ENCODE measurements around the gene STYX. TPM values are rescaled to one million over a fixed set of nuclear protein-coding genes. Genes with fewer than 3 reads are reported as not detected.

The STYX gene
- total and polyA plus RNA-seq, 10 of the 15 experiments (the other 5 are each of a cell fraction or from before 2014, with no cell fraction given) = 5.0 to 15.3 (median 9.5) TPM

- TF ChIP-seq REST (IDR thresholded peaks at IDR 0.05; ENCODE audit: low read depth, low read length) = no peak
- TF ChIP-seq POLR2AphosphoS5 (IDR thresholded peaks at IDR 0.05; ENCODE audit: low read length) = peak; percentile 82; the same call in 1 of the 2 replicates
- no peak for TF ChIP-seq WRNIP1 (IDR thresholded peaks at IDR 0.05; ENCODE audit: borderline replicate concordance, low read depth, low read length)
- TF ChIP-seq TCF12 (IDR thresholded peaks at IDR 0.05; ENCODE audit: low read depth, low read length) = peak; percentile 0; the same call in 1 of the 2 replicates
- TF ChIP-seq IKZF1 (conservative IDR thresholded peaks at IDR 0.05) = peak; percentile 45
- TF ChIP-seq SUPT20H (IDR thresholded peaks at IDR 0.05; ENCODE audit: borderline replicate concordance, control insufficient read depth, low read depth, low read length) = no peak
- TF ChIP-seq IKZF2 (IDR thresholded peaks at IDR 0.05) = no peak
- TF ChIP-seq MEF2B (IDR thresholded peaks at IDR 0.05; ENCODE audit: partially characterized antibody, poor library complexity, severe bottlenecking) = no peak
- no peak for TF ChIP-seq BCL3 (IDR thresholded peaks at IDR 0.05; ENCODE audit: borderline replicate concordance, insufficient read depth, low read depth, low read length, poor library complexity, severe bottlenecking)
- TF ChIP-seq ZBED1 (IDR thresholded peaks at IDR 0.05; ENCODE audit: borderline replicate concordance) = no peak
- no peak for TF ChIP-seq FOS (IDR thresholded peaks at IDR 0.05; ENCODE audit: borderline replicate concordance, extremely low read depth, insufficient read length)
- TF ChIP-seq YBX1 (IDR thresholded peaks at IDR 0.05) = no peak
- no peak for TF ChIP-seq CUX1 (IDR thresholded peaks at IDR 0.05; ENCODE audit: insufficient replicate concordance, low read depth, low read length)
- TF ChIP-seq ESRRA (IDR thresholded peaks at IDR 0.05; ENCODE audit: low read length) = no peak
- TF ChIP-seq TAF1 (IDR thresholded peaks at IDR 0.05; ENCODE audit: borderline replicate concordance, low read depth, low read length) = peak; percentile 71; the same call in 1 of the 2 replicates
- TF ChIP-seq ZNF24 (IDR thresholded peaks at IDR 0.05) = no peak
- TF ChIP-seq CHD2 (IDR thresholded peaks at IDR 0.05; ENCODE audit: borderline replicate concordance, low read depth, low read length) = peak; percentile 77
- no peak; the same call in 1 of the 2 replicates for TF ChIP-seq HCFC1 (IDR thresholded peaks at IDR 0.05; ENCODE audit: low read length)
- no peak for TF ChIP-seq MYB (IDR thresholded peaks at IDR 0.05; ENCODE audit: borderline replicate concordance, low read depth, low read length)
- no peak for TF ChIP-seq CREM (IDR thresholded peaks at IDR 0.05; ENCODE audit: low read depth)
- TF ChIP-seq RUNX3 (IDR thresholded peaks at IDR 0.05; ENCODE audit: low read length) = peak; percentile 42
Measured at GRCh38 chr14:52729925-52730708, at the start of gene STYX (continued).

All from GM12878 (cell line).